Gastrocnemius medialis (tissue), 4 donors: ENCODE measurements around the gene ZNF511.

Source experiments
- POLR2A ChIP-seq, 2 donors: fragments of 450-650 bp; IDR thresholded peaks; one replicate each; pipeline ENCODE4 v1.6.1; 2017; ENCODE audit warnings: antibody characterized with exemption in 2 of 2, mild to moderate bottlenecking in 2 of 2, moderate library complexity in 2 of 2
- TF ChIP-seq, protein P1 (sequence below), 5 experiments: fragments of 450-650 bp in 3 of 5; fragments of 200-600 bp in 2 of 5; sonication (generic) in 2 of 5; IDR thresholded peaks in 4 of 5; conservative IDR thresholded peaks in 1 of 5; 1 replicate in 4 of 5; 2 replicates in 1 of 5; pipeline ENCODE4 v1.5.1; 2016 to 2019; ENCODE audit warnings: antibody characterized with exemption in 5 of 5, mild to moderate bottlenecking in 3 of 5, moderate library complexity in 3 of 5

DNA sequence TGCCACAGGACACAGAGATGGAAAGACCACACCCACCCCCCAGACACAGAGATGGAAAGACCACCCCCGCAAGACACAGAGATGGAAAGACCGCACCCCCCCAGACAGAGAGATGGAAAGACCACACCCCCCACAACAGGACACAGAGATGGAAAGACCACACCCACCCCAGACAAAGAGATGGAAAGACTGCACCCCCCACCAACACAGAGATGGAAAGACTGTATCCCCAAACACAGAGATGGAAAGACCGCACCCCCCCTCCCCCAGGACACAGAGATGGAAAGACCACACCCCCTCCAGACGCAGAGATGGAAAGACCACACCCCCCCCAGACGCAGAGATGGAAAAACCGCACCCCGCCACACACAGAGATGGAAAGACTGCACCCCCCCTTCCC, 8.0 kb downstream of the ZNF511 start:
- TF ChIP-seq POLR2A (IDR thresholded peaks at IDR 0.05), result no peak
- TF ChIP-seq, protein P1, sequence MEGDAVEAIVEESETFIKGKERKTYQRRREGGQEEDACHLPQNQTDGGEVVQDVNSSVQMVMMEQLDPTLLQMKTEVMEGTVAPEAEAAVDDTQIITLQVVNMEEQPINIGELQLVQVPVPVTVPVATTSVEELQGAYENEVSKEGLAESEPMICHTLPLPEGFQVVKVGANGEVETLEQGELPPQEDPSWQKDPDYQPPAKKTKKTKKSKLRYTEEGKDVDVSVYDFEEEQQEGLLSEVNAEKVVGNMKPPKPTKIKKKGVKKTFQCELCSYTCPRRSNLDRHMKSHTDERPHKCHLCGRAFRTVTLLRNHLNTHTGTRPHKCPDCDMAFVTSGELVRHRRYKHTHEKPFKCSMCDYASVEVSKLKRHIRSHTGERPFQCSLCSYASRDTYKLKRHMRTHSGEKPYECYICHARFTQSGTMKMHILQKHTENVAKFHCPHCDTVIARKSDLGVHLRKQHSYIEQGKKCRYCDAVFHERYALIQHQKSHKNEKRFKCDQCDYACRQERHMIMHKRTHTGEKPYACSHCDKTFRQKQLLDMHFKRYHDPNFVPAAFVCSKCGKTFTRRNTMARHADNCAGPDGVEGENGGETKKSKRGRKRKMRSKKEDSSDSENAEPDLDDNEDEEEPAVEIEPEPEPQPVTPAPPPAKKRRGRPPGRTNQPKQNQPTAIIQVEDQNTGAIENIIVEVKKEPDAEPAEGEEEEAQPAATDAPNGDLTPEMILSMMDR (IDR thresholded peaks at IDR 0.05 in 4 of 5, conservative IDR thresholded peaks at IDR 0.05 in 1 of 5), result no peak
